Motor neuron (in vitro differentiated cells): ENCODE data around the gene HTR6. TPM values are rescaled to one million over a fixed set of nuclear protein-coding genes. Genes with fewer than 3 reads are reported as not detected.
A peak's percentile ranks its signal among the peaks of the same experiment; 100 is the strongest.

Source experiments
- ATAC-seq, 8 experiments: fragments of 200-7000 bp; cut with Tn5 transposase; replicated peaks in 6 of 8; 2 replicates each; pipeline ENCODE4 v1.8.0; 2021; ENCODE audit warnings: mild to moderate bottlenecking in 8 of 8, moderate library complexity in 8 of 8
- H3K27ac ChIP-seq, 2 donors: fragments of 250-450 bp; sonication (Bioruptor Pico); 2 replicates each; pipeline ENCODE4 v1.9.0; 2021; ENCODE audit warnings: antibody characterized with exemption in 2 of 2, mild to moderate bottlenecking in 2 of 2, moderate library complexity in 1 of 2
- H3K4me1 ChIP-seq, 2 donors: fragments of 250-450 bp; sonication (Bioruptor Pico); replicated peaks in 1 of 2; 2 replicates each; pipeline ENCODE4 v1.6.1; 2021; ENCODE audit warnings: antibody characterized with exemption in 2 of 2, mild to moderate bottlenecking in 2 of 2, moderate library complexity in 1 of 2
- H3K4me3 ChIP-seq, 5 donors: fragments of 250-450 bp; sonication (Bioruptor Pico); 2 replicates each; pipeline ENCODE4 v1.9.0; 2021; ENCODE audit warnings: antibody characterized with exemption in 5 of 5, mild to moderate bottlenecking in 5 of 5, moderate library complexity in 4 of 5
- WGBS, 10 experiments: fragments of 450-650 bp; shearing (Covaris generic); methylation state at CpG; one replicate each; pipeline ENCODE4 v1.0.0; 2022; 5-methylcytosine and 5-hydroxymethylcytosine counted together
- in situ Hi-C, 9 experiments: fragments of 400-800 bp; cut with MboI; loops; one replicate each; pipeline ENCODE4 v1.15.0; 2021; ENCODE audit warnings: low sequenced_read_pairs in 9 of 9, low pct_unique_long_range_greater_than_20kb in 2 of 9; ENCODE audit not compliant: unreplicated experiment in 9 of 9
- total RNA-seq, 8 experiments: library from RNA; unstranded; fragments of 300-600 nt; gene quantifications; 2 replicates each; pipeline versions ENCODE4 v1.2.3 to v1.2.4, GENCODE V29; 2022

HTR6 gene
- total RNA-seq, 8 experiments from 2014 or later, result 0.05 to 0.56 (median 0.31) TPM; not detected in 1

DNA sequence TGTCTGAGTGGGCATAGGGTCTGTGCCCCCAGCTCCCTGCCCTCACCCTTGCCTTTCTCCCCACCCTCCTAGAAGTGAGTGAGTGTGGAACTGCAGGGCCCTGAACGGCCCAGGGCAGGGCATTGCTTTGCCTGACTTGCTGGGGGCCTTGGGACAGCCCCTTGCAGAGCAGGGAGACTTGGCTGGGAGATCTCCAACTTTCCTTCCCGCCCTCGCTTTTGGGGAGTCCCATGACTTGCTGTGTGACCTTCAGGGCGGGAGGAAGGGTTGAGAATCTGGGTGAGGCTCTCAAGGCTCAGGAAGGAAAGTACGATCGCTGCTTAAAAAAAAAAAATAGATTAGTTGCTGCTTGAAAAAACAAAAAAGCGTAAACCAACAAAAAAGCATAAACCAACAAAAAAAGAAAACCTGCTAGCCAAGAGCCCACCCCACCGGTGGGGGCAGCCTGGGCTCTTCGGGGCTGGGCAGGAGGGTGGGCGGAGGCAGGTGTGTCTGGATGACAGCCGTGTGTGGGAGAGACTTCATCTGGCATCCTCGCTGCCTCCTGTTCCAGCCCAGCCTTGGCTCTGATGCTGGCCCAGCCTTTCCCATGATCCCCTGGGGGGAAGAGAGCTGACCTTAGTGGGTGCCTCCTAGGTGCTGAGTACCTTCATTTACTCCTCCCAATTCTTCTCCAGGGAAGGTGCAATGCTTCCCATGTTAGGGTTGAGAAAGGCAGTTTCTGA lies 14.1 kb upstream of the HTR6 start:
- in situ Hi-C loops, result loop anchor here in 3 of 9 experiments (25.0 kb wide), 4 partner anchors 263 to 763 kb away; partner anchors contain the start of gene ALDH4A1 (in 1 of the 3)
- Histone ChIP-seq H3K4me1 (peaks cover 0 to 5% of the 10 kb centered on the region in 2 donors), H3K4me3 (no peak overlapping the region), H3K27ac (no peak overlapping the region)
- peak; percentile 8 to 51 (median 34) for ATAC-seq
- WGBS, 10 experiments, result 0 to 100% (median 68%) methylated on average over 1 to 7 of the region's 12 CpGs; no CpG with 5 or more reads in 3 of the 10 experiments

DNA sequence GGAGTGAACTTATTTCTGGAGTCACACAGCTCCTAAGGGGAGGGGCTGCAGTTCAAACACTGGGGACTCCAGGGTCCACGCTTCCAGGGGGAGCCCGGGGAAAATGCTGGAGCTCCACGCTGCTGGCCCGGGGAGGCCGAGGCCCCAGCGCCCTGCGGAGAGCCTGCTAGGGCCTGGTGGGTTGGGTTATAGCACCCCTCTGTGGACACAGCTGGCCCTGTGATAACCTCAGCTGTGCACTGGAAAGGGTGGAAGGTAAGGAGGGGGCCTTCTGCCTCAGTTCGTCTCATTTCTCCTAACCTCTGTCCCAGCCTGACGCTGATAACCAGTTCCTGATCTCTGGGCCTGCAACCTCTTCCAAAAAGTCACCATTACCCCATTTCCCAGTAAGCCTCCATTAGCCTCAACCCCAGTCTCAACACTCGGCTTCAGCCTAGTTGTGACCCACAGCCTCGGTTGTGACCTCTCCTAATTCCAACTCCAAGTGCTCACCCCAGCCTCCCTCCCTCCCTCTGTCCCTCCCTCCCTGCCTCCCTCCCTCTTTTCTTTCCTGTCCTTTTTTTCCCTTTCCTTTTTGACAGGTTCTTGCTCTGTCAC lies 13.4 kb upstream of the HTR6 start:
- Histone ChIP-seq H3K4me3 (no peak overlapping the region), H3K27ac (no peak overlapping the region), H3K4me1 (peaks cover 0 to 5% of the 10 kb centered on the region in 2 donors)
- peak; percentile 51 to 95 (median 88) for ATAC-seq
- 0 to 40% (median 22%) methylated on average over 1 to 7 of the region's 11 CpGs; no CpG with 5 or more reads in 4 of the 10 experiments for WGBS, 10 experiments
- in situ Hi-C loops, result loop anchor here in 3 of 9 experiments (25.0 kb wide), 4 partner anchors 264 to 764 kb away; partner anchors contain the start of gene ALDH4A1 (in 1 of the 3)

DNA sequence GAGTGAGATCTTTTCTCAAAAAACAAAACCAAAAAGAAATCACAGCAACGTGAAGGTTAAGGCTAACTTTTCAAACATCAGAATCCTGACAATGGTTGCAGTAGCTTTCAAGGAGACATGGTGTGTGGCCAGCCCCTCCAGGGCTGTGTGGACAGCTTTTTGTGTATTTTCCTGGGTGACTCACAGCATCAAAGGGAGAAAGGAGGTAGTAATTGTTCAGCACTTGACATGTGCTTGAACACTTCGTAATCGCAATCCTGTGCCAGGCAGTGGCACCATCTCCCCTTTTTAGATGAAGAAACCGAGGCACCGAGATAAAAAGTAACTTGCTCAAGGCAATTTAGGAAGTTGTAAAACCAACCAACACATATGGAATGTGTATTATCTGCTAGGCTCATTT lies 10.3 kb upstream of the HTR6 start:
- WGBS, 10 experiments, result 17 to 100% (median 86%) methylated on average over 2 to 5 of the region's 5 CpGs; no CpG with 5 or more reads in 1 of the 10 experiments
- Histone ChIP-seq H3K4me3 (no peak overlapping the region), H3K4me1 (peaks cover 7 to 16% of the 10 kb centered on the region in 2 donors), H3K27ac (no peak overlapping the region)
- in situ Hi-C loops, result loop anchor here in 3 of 9 experiments (25.0 kb wide), 4 partner anchors 267 to 767 kb away; partner anchors contain the start of gene ALDH4A1 (in 1 of the 3)
- ATAC-seq, result no peak

DNA sequence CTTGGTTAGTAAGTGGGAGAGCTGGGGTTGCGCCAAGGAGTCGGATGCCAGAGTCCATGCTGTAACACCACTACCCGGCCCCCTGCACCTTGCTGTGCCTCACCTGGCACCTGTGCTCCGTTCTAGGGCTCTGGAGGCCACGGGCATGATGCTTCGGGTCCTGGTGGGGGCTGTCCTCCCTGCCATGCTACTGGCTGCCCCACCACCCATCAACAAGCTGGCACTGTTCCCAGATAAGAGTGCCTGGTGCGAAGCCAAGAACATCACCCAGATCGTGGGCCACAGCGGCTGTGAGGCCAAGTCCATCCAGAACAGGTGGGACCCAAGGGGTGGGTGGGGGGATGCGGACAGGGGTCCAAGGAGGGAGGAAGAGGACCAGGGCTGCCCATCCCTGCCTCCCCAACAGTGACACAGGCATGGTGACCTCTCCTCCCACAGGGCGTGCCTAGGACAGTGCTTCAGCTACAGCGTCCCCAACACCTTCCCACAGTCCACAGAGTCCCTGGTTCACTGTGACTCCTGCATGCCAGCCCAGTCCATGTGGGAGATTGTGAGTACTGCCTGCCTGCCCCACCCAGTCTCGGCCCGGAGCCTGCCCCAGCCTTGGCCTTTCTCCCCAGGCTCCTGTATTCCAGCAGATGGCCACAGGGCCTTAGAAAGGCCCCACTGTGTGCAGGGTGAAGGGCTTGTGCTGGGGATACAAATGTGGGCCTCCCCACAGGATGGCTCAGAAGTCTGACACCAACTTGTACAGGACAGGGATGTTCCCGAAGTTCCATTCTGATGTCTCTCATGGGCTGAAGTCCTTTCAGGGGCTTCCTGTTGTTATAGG lies 9.6 kb upstream of the HTR6 start:
- Histone ChIP-seq H3K27ac (no peak overlapping the region), H3K4me1 (peaks cover 7 to 19% of the 10 kb centered on the region in 2 donors), H3K4me3 (no peak overlapping the region)
- WGBS, 10 experiments, result 76 to 100% (median 88%) methylated on average over 1 to 6 of the region's 15 CpGs; no CpG with 5 or more reads in 5 of the 10 experiments
- in situ Hi-C loops, result loop anchor here in 3 of 9 experiments (25.0 kb wide), 4 partner anchors 268 to 768 kb away; partner anchors contain the start of gene ALDH4A1 (in 1 of the 3)
- ATAC-seq, result no peak

DNA sequence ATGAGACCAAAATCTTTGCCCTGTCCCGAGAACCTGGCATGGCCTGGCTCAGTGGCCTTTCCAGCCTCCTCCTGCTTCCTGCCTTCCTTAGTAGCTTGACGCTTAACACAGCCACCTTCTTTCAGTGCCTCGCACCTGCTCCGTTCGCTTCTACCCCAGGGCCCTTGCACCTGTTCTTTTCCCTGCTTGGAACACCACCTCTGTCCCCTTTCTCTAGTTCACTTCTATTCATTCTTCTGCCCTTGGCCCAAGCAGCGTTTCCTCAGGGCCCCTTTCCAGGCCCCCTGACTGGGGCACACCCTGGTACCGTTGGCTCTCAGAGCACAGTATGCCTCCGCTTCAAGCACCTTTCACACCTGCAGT lies 9.0 kb upstream of the HTR6 start:
- 0 to 87% (median 70%) methylated on average over 1 to 8 of the region's 8 CpGs; no CpG with 5 or more reads in 3 of the 10 experiments for WGBS, 10 experiments

DNA sequence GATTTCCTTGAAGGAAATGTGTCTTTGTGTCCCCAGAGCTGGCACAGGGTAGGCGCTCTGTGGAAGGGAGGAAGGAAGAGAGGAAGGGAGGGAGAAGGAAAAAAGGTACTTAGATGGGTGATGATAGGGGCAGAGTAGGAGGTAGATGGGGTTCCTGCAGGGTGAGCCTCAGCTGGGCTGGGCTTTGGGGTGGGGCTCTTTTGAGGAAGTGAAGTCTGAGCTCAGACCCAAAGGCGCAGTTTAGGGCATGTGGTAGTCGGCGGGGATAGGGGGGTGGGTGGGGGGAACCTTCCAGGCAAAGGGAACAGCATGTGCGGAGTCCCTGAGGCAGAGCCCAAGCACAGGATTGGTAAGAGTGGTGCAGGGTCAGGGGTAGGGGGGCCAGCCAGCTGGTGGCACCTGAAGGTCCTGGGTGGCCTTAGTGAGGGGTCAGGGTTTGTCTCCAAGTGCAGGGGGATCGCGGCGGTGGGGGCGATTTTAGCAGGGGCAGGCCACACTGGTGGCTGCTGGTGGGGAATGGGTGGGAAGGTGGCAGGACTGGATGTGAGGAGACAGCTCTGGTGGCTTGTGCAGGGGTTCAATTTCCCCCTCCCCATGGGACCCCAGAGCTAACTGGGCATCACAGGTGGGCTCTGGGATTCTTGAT lies 8.4 kb upstream of the HTR6 start:
- in situ Hi-C loops, result loop anchor here in 3 of 9 experiments (25.0 kb wide), 4 partner anchors 269 to 769 kb away; partner anchors contain the start of gene ALDH4A1 (in 1 of the 3)
- peaks cover 7 to 14% of the 10 kb centered on the region in 2 donors for H3K4me1 ChIP-seq
- no peak overlapping the region for H3K4me3 ChIP-seq
- ATAC-seq, result no peak
- 67% methylated on average over 1 of the region's 9 CpGs; no CpG with 5 or more reads in 9 of the 10 experiments for WGBS, 10 experiments
- no peak overlapping the region for H3K27ac ChIP-seq

More for the DNA sequence above, 9.0 kb upstream of the HTR6 start:
- H3K4me1 ChIP-seq, result peaks cover 7 to 17% of the 10 kb centered on the region in 2 donors
- in situ Hi-C loops, result loop anchor here in 3 of 9 experiments (25.0 kb wide), 4 partner anchors 268 to 768 kb away; partner anchors contain the start of gene ALDH4A1 (in 1 of the 3)
- no peak overlapping the region for H3K4me3 ChIP-seq
- no peak for ATAC-seq
- no peak overlapping the region for H3K27ac ChIP-seq

DNA sequence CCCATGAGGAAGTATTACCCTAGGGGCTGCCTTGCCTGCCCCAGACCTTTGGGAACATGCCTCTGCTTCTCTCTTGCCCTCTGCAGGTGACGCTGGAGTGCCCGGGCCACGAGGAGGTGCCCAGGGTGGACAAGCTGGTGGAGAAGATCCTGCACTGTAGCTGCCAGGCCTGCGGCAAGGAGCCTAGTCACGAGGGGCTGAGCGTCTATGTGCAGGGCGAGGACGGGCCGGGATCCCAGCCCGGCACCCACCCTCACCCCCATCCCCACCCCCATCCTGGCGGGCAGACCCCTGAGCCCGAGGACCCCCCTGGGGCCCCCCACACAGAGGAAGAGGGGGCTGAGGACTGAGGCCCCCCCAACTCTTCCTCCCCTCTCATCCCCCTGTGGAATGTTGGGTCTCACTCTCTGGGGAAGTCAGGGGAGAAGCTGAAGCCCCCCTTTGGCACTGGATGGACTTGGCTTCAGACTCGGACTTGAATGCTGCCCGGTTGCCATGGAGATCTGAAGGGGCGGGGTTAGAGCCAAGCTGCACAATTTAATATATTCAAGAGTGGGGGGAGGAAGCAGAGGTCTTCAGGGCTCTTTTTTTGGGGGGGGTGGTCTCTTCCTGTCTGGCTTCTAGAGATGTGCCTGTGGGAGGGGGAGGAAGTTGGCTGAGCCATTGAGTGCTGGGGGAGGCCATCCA lies 7.8 kb upstream of the HTR6 start:
- Histone ChIP-seq H3K4me3 (no peak overlapping the region), H3K4me1 (peaks cover 7 to 14% of the 10 kb centered on the region in 2 donors), H3K27ac (no peak overlapping the region)
- in situ Hi-C loops, result loop anchor here in 3 of 9 experiments (25.0 kb wide), 4 partner anchors 270 to 770 kb away; partner anchors contain the start of gene ALDH4A1 (in 1 of the 3)
- ATAC-seq, result no peak
- 80% methylated on average over 1 of the region's 15 CpGs; no CpG with 5 or more reads in 9 of the 10 experiments for WGBS, 10 experiments

DNA sequence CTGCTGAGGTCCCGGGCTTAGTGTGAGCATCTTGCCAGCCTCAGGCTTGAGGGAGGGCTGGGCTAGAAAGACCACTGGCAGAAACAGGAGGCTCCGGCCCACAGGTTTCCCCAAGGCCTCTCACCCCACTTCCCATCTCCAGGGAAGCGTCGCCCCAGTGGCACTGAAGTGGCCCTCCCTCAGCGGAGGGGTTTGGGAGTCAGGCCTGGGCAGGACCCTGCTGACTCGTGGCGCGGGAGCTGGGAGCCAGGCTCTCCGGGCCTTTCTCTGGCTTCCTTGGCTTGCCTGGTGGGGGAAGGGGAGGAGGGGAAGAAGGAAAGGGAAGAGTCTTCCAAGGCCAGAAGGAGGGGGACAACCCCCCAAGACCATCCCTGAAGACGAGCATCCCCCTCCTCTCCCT lies 7.2 kb upstream of the HTR6 start:
- no peak for ATAC-seq
- in situ Hi-C loops, result loop anchor here in 3 of 9 experiments (25.0 kb wide), 4 partner anchors 270 to 770 kb away; partner anchors contain the start of gene ALDH4A1 (in 1 of the 3)
- 100% methylated on average over 1 to 3 of the region's 10 CpGs; no CpG with 5 or more reads in 8 of the 10 experiments for WGBS, 10 experiments
- Histone ChIP-seq H3K27ac (no peak overlapping the region), H3K4me3 (no peak overlapping the region), H3K4me1 (peaks cover 7 to 14% of the 10 kb centered on the region in 2 donors)

DNA sequence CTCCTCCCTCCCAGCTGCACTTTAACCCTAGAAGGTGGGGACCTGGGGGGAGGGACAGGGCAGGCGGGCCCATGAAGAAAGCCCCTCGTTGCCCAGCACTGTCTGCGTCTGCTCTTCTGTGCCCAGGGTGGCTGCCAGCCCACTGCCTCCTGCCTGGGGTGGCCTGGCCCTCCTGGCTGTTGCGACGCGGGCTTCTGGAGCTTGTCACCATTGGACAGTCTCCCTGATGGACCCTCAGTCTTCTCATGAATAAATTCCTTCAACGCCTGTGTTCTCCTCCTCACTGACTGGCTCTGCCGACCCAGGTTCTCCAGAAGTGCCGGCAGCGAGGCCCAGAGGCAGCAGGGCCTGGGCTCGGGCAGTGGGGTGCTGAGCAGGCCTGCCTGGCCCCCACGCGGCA lies 6.5 kb upstream of the HTR6 start:
- no peak for ATAC-seq
- H3K27ac ChIP-seq, result no peak overlapping the region
- WGBS, 10 experiments, result 86 to 100% (median 95%) methylated on average over 1 to 7 of the region's 13 CpGs; no CpG with 5 or more reads in 6 of the 10 experiments
- no peak overlapping the region for H3K4me3 ChIP-seq
- H3K4me1 ChIP-seq, result peaks cover 7 to 14% of the 10 kb centered on the region in 2 donors
- in situ Hi-C loops, result loop anchor here in 3 of 9 experiments (25.0 kb wide), 4 partner anchors 271 to 771 kb away; partner anchors contain the start of gene ALDH4A1 (in 1 of the 3)

DNA sequence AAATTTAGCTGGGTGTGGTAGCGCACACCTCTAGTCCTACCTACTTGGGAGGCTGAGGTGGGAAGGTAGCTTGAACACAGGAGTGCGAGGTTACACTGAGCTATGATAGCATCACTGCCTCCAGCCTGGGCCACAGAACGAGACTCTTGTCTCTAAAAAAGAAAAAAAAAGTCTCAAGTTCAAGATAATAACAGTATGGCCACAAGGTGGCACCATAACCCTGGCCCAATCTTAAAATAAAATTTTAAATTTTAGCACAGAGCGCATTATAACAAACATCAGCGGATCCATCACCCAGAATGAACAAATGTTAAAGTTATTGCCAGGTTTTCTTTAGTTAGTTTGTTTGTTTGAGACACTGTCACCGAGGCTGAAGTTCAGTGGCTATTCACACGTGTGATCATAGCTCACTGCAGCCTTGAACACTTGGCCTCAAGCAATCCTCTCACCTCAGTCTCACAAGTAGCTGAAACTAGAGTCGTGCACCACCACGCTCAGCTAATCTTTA lies 2.9 kb upstream of the HTR6 start:
- WGBS, 10 experiments, result 0 to 16% (median 4%) methylated on average over 4 to 9 of the region's 9 CpGs
- no peak for ATAC-seq
- Histone ChIP-seq H3K27ac (no peak overlapping the region), H3K4me1 (peaks cover 7 to 13% of the 10 kb centered on the region in 2 donors), H3K4me3 (no peak overlapping the region)
- in situ Hi-C loops, result loop anchor here in 3 of 9 experiments (25.0 kb wide), 4 partner anchors 274 to 774 kb away; partner anchors contain the start of gene ALDH4A1 (in 1 of the 3)

DNA sequence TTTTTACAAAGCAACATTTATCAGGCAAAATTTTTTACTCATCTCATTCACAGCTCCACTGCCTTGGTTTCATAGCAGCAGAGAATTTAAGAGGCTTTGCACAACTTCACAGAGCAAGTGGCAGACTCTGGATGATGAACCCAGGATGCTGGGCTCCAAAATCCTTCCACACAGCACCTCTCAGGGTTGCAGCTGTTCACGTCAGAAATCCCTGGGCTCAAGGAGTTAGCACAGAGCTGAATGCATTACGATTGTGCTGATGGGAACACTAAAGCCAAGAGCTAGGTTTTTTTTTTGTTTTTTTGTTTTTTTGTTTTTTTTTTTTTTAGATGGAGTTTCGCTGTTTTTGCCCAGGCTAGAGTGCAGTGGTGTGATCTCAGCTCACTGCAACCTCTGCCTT lies 2.4 kb upstream of the HTR6 start:
- H3K4me1 ChIP-seq, result peaks cover 3 to 7% of the 10 kb centered on the region in 2 donors
- H3K27ac ChIP-seq, result no peak overlapping the region
- no peak for ATAC-seq
- H3K4me3 ChIP-seq, result no peak overlapping the region
- WGBS, 10 experiments, result 17 to 100% (median 53%) methylated on average over 1 to 3 of the region's 3 CpGs; no CpG with 5 or more reads in 1 of the 10 experiments
- in situ Hi-C loops, result loop anchor here in 3 of 9 experiments (25.0 kb wide), 4 partner anchors 275 to 775 kb away; partner anchors contain the start of gene ALDH4A1 (in 1 of the 3)
